Activated CD4-positive, alpha-beta memory T cell treated with anti-CD3 and anti-CD28 coated beads, Interleukin-2, amount 10 ng/mL, durations not matched to agents 7 days and 5 days (primary cell): ENCODE measurements around the gene ELOVL3. TPM values are rescaled to one million over a fixed set of nuclear protein-coding genes. Genes with fewer than 3 reads are reported as not detected.

Experiments
- CTCF ChIA-PET: fragments of 350-600 bp; sonication (Branson Sonifier 250); formaldehyde crosslinking; loops from one replicate; lab custom pipeline; 2021; ENCODE audit warnings: antibody characterized with exemption, inconsistent platforms; lab: Charles Lee
- POLR2A ChIA-PET: fragments of 350-600 bp; sonication (Branson Sonifier 250); formaldehyde crosslinking; loops from one replicate; lab custom pipeline; 2021; ENCODE audit warnings: antibody characterized with exemption; lab: Charles Lee
- DNase-seq: peaks from one replicate; pipeline ENCODE4 v3.0.0-alpha.2; 2020
- H3K27ac Mint-ChIP-seq: one replicate; pipeline ENCODE4 v1.8.0; 2021; ENCODE audit warnings: mild to moderate bottlenecking, mixed read lengths
- H3K27me3 Mint-ChIP-seq: one replicate; pipeline ENCODE4 v1.8.0; 2021; ENCODE audit warnings: mixed read lengths
- H3K36me3 Mint-ChIP-seq: one replicate; pipeline ENCODE4 v1.8.0; 2021; ENCODE audit warnings: low read depth, mixed read lengths
- H3K4me1 Mint-ChIP-seq: one replicate; pipeline ENCODE4 v1.8.0; 2021; ENCODE audit warnings: mixed read lengths
- H3K4me3 Mint-ChIP-seq: one replicate; pipeline ENCODE4 v1.8.0; 2021; ENCODE audit warnings: mild to moderate bottlenecking, mixed read lengths
- H3K9me3 Mint-ChIP-seq: one replicate; pipeline ENCODE4 v1.8.0; 2021; ENCODE audit warnings: mixed read lengths
- total RNA-seq, 2 experiments: library from RNA; stranded (reverse); gene quantifications; one replicate each; pipeline ENCODE4 v1.2.3, GENCODE V29; 2021

The ELOVL3 gene
- total RNA-seq, 2 experiments from 2014 or later: not detected

DNA sequence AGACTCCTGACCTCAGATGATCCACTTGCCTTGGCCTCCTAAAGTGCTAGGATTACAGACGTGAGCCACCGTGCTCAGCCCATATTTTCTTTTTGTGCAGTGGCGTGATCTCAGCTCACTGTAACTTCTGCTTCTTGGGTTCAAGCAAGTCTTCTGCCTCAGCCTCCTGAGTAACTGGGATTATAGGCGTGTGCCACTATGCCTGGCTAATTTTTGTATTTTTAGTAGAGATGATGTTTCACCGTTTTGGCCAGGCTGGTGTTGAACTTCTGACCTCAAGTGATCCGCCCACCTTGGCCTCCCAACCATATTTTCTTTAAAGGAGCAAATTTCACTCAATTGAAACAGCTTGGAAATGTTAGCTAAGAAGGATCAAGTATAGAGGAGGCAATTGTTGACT is 35.7 kb downstream of the ELOVL3 start:
- Mint-ChIP-seq H3K27me3 (no peaks in the 10 kb centered on the region), H3K36me3 (peaks cover 60% of the 10 kb centered on the region), H3K4me1 (peaks cover 12% of the 10 kb centered on the region), H3K9me3 (no peaks in the 10 kb centered on the region), H3K27ac (no peak overlapping the region), H3K4me3 (no peak overlapping the region)
- ChIA-PET CTCF (interaction anchor here (2.5 kb wide), 1 partner anchor 90 kb away, joined by 6 read pairs; no protein-coding TSS in a partner anchor), POLR2A (no interaction called here)
- DNase-seq: no peak

DNA sequence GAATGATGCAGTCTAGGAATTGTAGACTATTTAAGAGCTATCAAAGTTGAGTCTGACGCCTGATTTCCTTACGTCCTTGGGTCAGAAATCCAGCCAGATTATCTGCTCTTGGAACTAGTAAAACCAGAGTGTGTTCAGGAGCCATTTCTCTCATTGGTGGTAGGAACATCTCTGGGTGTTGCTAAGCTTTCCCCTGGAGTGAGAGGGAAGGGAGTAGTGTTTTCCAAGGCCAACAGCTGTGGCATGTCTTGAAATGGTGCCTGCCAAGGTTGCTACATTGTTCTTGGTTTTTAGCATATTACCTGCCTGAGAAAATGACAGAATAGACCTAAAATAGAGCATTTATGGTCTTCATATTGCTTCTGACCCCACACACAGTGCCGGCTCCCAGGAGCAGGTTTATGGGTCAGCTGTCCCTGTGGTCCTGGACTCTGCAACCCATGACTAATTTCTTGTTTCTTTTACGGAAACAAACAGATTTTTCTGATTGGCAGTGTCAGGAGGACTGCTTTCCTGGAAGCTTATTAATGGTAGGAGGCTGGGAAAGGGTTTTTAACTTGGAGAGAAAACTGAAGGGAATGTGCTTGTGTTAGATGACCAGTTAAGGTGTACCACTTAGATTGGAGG is 36.8 kb downstream of the ELOVL3 start:
- no peak for DNase-seq
- Mint-ChIP-seq H3K9me3 (no peaks in the 10 kb centered on the region), H3K27me3 (no peaks in the 10 kb centered on the region), H3K36me3 (peaks cover 60% of the 10 kb centered on the region), H3K4me1 (peaks cover 20% of the 10 kb centered on the region), H3K27ac (no peak overlapping the region), H3K4me3 (no peak overlapping the region)
- ChIA-PET POLR2A (interaction anchor here (1.0 kb wide), 1 partner anchor 16 kb away, joined by 3 read pairs; no protein-coding TSS in a partner anchor), CTCF (interaction anchor here (0.6 kb wide), 1 partner anchor 1064 kb away, joined by 3 read pairs; no protein-coding TSS in a partner anchor)

DNA sequence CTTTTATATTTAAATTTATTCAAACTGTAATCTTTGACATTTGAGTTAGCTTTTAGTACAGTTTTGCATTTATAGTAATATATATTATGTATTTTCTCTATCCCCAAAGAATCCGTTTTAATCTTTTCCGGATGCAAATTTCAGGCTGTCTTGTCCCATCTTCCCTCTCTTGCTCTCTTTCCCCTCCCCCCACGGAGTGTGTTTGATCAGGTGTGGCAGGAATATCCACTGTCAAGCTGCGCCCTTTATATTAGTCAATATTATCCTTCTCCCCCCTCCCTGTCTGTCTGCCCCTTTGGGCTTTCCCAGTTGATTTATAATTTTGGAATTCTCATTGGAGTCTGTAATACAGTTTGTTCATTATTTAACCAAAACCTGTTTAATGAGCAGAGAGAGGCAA is 38.3 kb downstream of the ELOVL3 start:
- no peaks in the 10 kb centered on the region for H3K9me3 Mint-ChIP-seq
- H3K36me3 Mint-ChIP-seq: peaks cover 60% of the 10 kb centered on the region
- no peaks in the 10 kb centered on the region for H3K27me3 Mint-ChIP-seq
- no peak overlapping the region for H3K4me3 Mint-ChIP-seq
- ChIA-PET CTCF (no interaction called here), POLR2A (no interaction called here)
- H3K27ac Mint-ChIP-seq: no peak overlapping the region
- peaks cover 31% of the 10 kb centered on the region for H3K4me1 Mint-ChIP-seq
- DNase-seq: no peak

DNA sequence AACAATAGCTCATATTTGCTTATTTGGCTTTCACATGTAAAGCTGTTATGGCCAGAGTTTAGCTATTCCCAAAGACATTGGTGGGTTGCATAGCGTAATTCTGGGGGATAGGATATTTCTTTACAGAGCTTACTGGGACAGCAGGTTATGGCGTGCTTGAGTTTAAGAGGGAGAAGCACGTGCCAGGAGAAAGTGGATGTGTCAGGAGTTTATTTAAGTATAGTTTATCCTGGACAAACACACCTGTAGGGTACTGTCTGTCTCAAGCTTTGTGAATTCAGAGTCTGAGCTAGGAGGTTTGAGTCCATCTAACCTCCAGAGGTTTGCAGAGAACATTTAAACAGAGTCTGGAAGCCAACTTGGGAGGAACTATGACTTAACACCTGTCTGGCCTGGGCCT is 40.6 kb downstream of the ELOVL3 start:
- Mint-ChIP-seq H3K4me1 (peaks cover 31% of the 10 kb centered on the region), H3K27ac (no peak overlapping the region), H3K36me3 (peaks cover 43% of the 10 kb centered on the region), H3K9me3 (no peaks in the 10 kb centered on the region), H3K4me3 (no peak overlapping the region), H3K27me3 (no peaks in the 10 kb centered on the region)
- no peak for DNase-seq
- ChIA-PET POLR2A (interaction anchor here (0.9 to 2.7 kb wide), 4 partner anchors 13 to 47 kb away, joined by 3 to 8 read pairs (median 3); partner anchors contain the start of gene GBF1), CTCF (interaction anchor here (0.7 to 3.5 kb wide), 4 partner anchors 25 to 86 kb away, joined by 4 to 20 read pairs (median 11); partner anchors contain the start of gene PITX3)

DNA sequence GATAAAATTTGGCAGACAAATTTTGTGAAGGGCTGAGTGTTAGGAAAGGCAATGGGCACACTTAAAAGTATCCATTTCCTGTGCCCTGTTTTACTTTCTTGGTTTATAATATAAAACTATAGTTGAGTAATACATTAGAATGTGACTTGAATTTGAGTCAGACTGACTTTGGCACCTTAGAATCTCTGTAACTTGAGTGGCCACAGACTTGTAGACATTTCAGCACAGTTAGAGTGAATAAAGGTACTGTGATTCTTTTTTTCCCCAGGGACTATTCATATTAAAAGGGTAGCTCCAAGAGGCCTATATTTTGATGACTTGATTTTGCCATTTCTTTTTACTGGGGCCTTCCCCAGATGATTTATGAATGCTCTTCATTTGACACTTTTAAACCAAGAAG is 41.6 kb downstream of the ELOVL3 start:
- Mint-ChIP-seq H3K27ac (peak overlapping the region; percentile 45), H3K27me3 (no peaks in the 10 kb centered on the region), H3K36me3 (peaks cover 35% of the 10 kb centered on the region), H3K4me3 (no peak overlapping the region), H3K4me1 (peaks cover 39% of the 10 kb centered on the region), H3K9me3 (no peaks in the 10 kb centered on the region)
- CTCF ChIA-PET: interaction anchor here (0.8 to 3.5 kb wide), 7 partner anchors 13 to 98 kb away, joined by 3 to 20 read pairs (median 4); no protein-coding TSS in a partner anchor
- no peak for DNase-seq
- POLR2A ChIA-PET: interaction anchor here (0.9 to 2.7 kb wide), 4 partner anchors 14 to 56 kb away, joined by 3 to 8 read pairs (median 5); partner anchors contain the start of gene GBF1

DNA sequence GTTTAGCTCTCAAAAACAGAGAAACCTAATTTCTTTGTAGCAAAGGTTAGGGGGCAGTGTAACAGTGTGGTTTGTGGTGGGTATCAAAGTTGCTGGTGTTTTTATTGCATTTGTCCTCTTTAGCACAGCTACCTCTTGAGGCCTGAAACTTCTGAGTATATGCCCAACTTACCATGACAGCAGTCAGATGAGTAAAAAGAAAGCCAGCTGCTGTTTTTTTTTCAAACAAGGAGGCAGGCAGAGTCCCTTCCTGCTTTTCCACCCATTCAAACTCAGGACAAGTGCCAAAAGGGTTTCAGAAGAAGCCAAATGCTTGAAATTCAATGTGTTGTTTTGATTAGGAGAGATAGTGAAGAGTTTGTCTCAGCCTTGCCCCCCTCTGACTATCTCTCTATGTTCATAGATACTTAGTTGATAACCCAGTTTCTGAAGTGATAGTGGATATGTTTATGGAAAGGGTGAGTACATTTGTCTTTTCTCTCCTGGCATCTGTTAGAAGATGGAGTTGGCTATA is 42.3 kb downstream of the ELOVL3 start:
- CTCF ChIA-PET: interaction anchor here (0.8 to 3.5 kb wide), 8 partner anchors 13 to 99 kb away, joined by 3 to 20 read pairs (median 4); no protein-coding TSS in a partner anchor
- POLR2A ChIA-PET: interaction anchor here (0.8 to 2.7 kb wide), 4 partner anchors 11 to 55 kb away, joined by 3 to 8 read pairs (median 5); partner anchors contain the start of gene GBF1
- no peak for DNase-seq
- peak overlapping the region; percentile 45 for H3K27ac Mint-ChIP-seq
- peaks cover 41% of the 10 kb centered on the region for H3K4me1 Mint-ChIP-seq
- no peaks in the 10 kb centered on the region for H3K9me3 Mint-ChIP-seq
- no peaks in the 10 kb centered on the region for H3K27me3 Mint-ChIP-seq
- H3K4me3 Mint-ChIP-seq: no peak overlapping the region
- peaks cover 29% of the 10 kb centered on the region for H3K36me3 Mint-ChIP-seq

DNA sequence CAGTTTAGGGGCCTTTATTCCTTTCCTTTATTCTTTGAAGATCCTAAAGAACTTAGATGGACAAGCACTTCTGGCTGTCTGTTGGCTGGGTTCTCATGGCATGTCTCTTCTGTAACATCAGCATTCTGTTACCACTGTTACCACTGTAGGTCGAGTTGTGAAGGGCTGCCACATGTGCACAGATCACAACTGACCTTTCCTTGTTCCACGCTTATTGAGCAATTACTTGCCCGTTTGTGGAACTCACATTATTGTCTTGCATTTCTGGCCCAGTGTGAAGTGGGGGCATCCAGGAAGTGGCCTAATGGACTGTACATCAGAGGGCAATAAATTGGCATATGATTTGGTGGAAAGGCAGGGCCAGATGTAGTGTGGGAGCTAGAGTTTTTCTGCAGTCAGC is 42.9 kb downstream of the ELOVL3 start:
- Mint-ChIP-seq H3K27me3 (no peaks in the 10 kb centered on the region), H3K36me3 (peaks cover 23% of the 10 kb centered on the region), H3K27ac (no peak overlapping the region), H3K9me3 (no peaks in the 10 kb centered on the region), H3K4me1 (peaks cover 42% of the 10 kb centered on the region), H3K4me3 (no peak overlapping the region)
- ChIA-PET CTCF (interaction anchor here (1.3 to 3.5 kb wide), 2 partner anchors 15 to 38 kb away, joined by 4 to 20 read pairs; no protein-coding TSS in a partner anchor), POLR2A (interaction anchor here (0.8 to 2.7 kb wide), 2 partner anchors 10 to 15 kb away, joined by 3 to 8 read pairs; no protein-coding TSS in a partner anchor)
- no peak for DNase-seq

DNA sequence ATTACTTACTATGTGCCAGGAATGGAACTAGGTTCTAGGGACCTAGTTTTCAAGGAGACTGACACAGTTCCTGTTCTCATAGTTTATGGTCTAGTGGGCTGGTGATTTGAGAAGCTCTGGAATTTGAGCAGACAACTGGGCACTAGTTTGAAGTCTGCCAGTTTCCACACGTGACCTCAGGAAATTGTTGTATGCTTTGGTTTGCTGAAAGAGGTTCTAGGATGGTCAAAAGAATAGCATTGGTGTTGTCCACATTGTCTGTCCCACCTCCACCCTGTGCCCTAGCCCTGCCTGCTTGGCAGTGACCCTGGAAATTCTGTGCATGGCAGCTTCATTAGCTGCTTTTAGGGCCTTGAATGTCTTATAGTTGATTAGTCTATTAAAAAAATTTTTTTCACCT is 48.0 kb downstream of the ELOVL3 start:
- H3K4me1 Mint-ChIP-seq: peaks cover 16% of the 10 kb centered on the region
- H3K36me3 Mint-ChIP-seq: peaks cover 9% of the 10 kb centered on the region
- H3K27me3 Mint-ChIP-seq: no peaks in the 10 kb centered on the region
- no peak for DNase-seq
- H3K27ac Mint-ChIP-seq: no peak overlapping the region
- no peak overlapping the region for H3K4me3 Mint-ChIP-seq
- CTCF ChIA-PET: interaction anchor here (1.4 kb wide), 1 partner anchor 82 kb away, joined by 3 read pairs; no protein-coding TSS in a partner anchor
- H3K9me3 Mint-ChIP-seq: no peaks in the 10 kb centered on the region
- POLR2A ChIA-PET: interaction anchor here (0.8 kb wide), 1 partner anchor 40 kb away, joined by 3 read pairs; no protein-coding TSS in a partner anchor

DNA sequence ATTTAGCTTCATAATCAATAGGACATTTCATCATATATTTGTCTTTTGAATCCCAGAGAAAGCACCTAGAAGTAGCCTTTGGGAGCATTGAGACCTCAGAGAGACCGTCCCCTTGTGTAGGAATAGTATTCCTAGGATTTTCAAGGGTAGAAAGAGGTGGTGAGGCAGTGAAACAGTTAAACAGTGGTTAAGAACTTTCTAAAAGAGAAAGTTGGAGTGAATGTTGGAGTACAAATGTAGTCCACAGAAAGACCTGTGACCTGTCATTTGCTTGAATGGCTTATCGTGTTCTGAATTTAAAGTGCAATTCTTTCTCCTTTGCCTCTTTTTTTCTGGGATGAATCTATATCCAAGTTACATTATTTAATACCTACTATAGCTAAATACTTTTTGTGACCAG is 49.2 kb downstream of the ELOVL3 start:
- H3K4me3 Mint-ChIP-seq: no peak overlapping the region
- CTCF ChIA-PET: interaction anchor here (1.0 to 2.9 kb wide), 2 partner anchors 43 to 77 kb away, joined by 4 to 6 read pairs; no protein-coding TSS in a partner anchor
- DNase-seq: no peak
- H3K36me3 Mint-ChIP-seq: peaks cover 10% of the 10 kb centered on the region
- POLR2A ChIA-PET: no interaction called here
- H3K4me1 Mint-ChIP-seq: peaks cover 23% of the 10 kb centered on the region
- H3K27ac Mint-ChIP-seq: no peak overlapping the region
- H3K9me3 Mint-ChIP-seq: no peaks in the 10 kb centered on the region
- H3K27me3 Mint-ChIP-seq: no peaks in the 10 kb centered on the region

DNA sequence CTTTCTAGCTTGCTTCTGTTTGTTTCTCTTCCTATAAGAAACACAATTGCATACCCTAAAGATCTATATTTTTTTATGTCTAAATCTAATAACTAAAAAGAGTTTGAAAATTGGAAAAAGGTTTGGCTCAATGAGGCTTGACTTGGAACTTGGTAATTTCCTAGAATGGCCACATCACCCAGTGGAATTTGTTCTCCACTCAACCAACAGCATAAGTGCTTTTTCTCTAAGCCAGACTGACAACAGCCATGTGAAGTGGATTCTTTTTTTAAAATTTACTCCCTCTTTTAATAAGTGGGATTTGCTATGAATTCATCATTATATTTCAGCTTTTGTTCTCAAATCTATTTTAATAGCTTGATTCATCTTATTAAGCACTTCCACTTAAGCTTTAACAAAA is 53.0 kb downstream of the ELOVL3 start:
- no peak for DNase-seq
- Mint-ChIP-seq H3K36me3 (peaks cover 16% of the 10 kb centered on the region), H3K9me3 (no peaks in the 10 kb centered on the region), H3K27ac (no peak overlapping the region), H3K4me1 (peaks cover 41% of the 10 kb centered on the region), H3K4me3 (no peak overlapping the region), H3K27me3 (no peaks in the 10 kb centered on the region)
- ChIA-PET CTCF (interaction anchor here (1.0 to 1.9 kb wide), 2 partner anchors 16 to 48 kb away, joined by 3 to 6 read pairs; no protein-coding TSS in a partner anchor), POLR2A (interaction anchor here (0.9 kb wide), 1 partner anchor 10 kb away, joined by 3 read pairs; no protein-coding TSS in a partner anchor)
